Smooth muscle cell (in vitro differentiated cells): ENCODE measurements around the gene ENTREP1. TPM values are rescaled to one million over a fixed set of nuclear protein-coding genes. Genes with fewer than 3 reads are reported as not detected.

ENCODE experiments used
- DNase-seq: peaks from one replicate; lab custom pipeline; 2025; ENCODE audit not compliant: unreplicated experiment; lab: John Stamatoyannopoulos, UW
- H2AFZ ChIP-seq: fragments of 200-600 bp; sonication (generic); 2 replicates; pipeline ENCODE4 v1.6.0; 2016; ENCODE audit warnings: antibody characterized with exemption, low read depth, mild to moderate bottlenecking
- H3F3A ChIP-seq: fragments of 200-600 bp; sonication (generic); 2 replicates; pipeline ENCODE4 v1.6.0; 2017; ENCODE audit warnings: antibody characterized with exemption, low read depth
- H3K27ac ChIP-seq: fragments of 200-600 bp; sonication (generic); 2 replicates; pipeline ENCODE4 v1.5.1; 2016; ENCODE audit warnings: low read depth, mild to moderate bottlenecking
- H3K27me3 ChIP-seq: fragments of 200-600 bp; sonication (generic); 2 replicates; pipeline ENCODE4 v1.6.1; 2016; ENCODE audit warnings: low read depth, mild to moderate bottlenecking
- H3K36me3 ChIP-seq: fragments of 200-600 bp; sonication (generic); 2 replicates; pipeline ENCODE4 v1.5.1; 2016; ENCODE audit warnings: low read depth
- H3K4me1 ChIP-seq: fragments of 200-600 bp; sonication (generic); 2 replicates; pipeline ENCODE4 v1.5.1; 2016; ENCODE audit warnings: low read depth
- H3K4me2 ChIP-seq: fragments of 200-600 bp; sonication (generic); 2 replicates; pipeline ENCODE4 v1.6.0; 2016; ENCODE audit warnings: mild to moderate bottlenecking
- H3K4me3 ChIP-seq: fragments of 200-600 bp; sonication (generic); 2 replicates; pipeline ENCODE4 v1.5.1; 2016; ENCODE audit warnings: mild to moderate bottlenecking
- H3K79me2 ChIP-seq: fragments of 200-600 bp; sonication (generic); 2 replicates; pipeline ENCODE4 v1.6.0; 2016; ENCODE audit warnings: low read depth, mild to moderate bottlenecking
- H3K9ac ChIP-seq: fragments of 200-600 bp; sonication (generic); 2 replicates; pipeline ENCODE4 v1.6.0; 2016; ENCODE audit warnings: low read depth
- H3K9me3 ChIP-seq: fragments of 200-600 bp; sonication (generic); replicated peaks from 2 replicates; pipeline ENCODE4 v1.5.1; 2016; ENCODE audit warnings: low read depth
- H4K20me1 ChIP-seq: fragments of 200-600 bp; sonication (generic); 2 replicates; pipeline ENCODE4 v1.6.0; 2016; ENCODE audit warnings: low read depth
- WGBS: methylation state at CpG from one replicate; pipeline ENCODE4 v1.1.7; 2016; ENCODE audit warnings: low lambda C conversion rate; 5-methylcytosine and 5-hydroxymethylcytosine counted together
- polyA plus RNA-seq: library from polyadenylated mRNA; unstranded; fragments of >200 nt; fragmentation: Nextera tagmentation; extraction: Ambion mirVana; gene quantifications from 2 replicates; pipeline ENCODE4 v1.2.1, GENCODE V29; 2016
- total RNA-seq: library from RNA; depleted of rRNA; stranded (reverse); fragments of >200 nt; gene quantifications from 2 replicates; pipeline ENCODE4 v1.2.3, GENCODE V29; 2014
- TF ChIP-seq, protein P1 (sequence below): fragments of 200-600 bp; sonication (generic); IDR thresholded peaks from 2 replicates; pipeline ENCODE4 v1.5.1; 2017; ENCODE audit warnings: borderline replicate concordance, mild to moderate bottlenecking, antibody characterized with exemption; ENCODE audit not compliant: insufficient read depth, poor library complexity, severe bottlenecking

Gene ENTREP1
- total and polyA plus RNA-seq, 2 experiments from 2014 or later: 2.4 to 7.3 TPM

DNA sequence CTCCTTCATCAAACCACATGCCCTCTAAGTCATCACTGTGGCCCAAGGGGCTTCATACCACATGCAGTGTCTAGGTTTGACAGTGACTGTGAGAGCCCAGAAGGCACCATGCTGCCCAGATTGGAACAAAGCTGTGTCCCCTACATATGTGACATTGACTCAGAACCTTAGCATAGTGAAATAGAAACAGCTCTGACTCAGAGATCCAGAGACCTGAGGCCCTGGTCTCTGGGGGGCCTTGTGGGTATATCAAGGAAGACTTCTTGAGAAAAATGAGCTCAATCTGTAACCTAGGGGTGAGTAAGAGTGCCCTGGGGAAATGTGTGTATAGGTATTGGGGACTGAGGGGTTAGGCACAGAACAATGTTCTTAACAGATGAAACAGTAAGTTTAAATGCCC, 7.1 kb upstream of the ENTREP1 start:
- Histone ChIP-seq H3K27ac (no peak overlapping the region), H3K9ac (no peak overlapping the region), H2AFZ (no peak overlapping the region), H4K20me1 (no peaks in the 10 kb centered on the region), H3K4me1 (no peaks in the 10 kb centered on the region), H3K27me3 (peaks cover 8% of the 10 kb centered on the region), H3K79me2 (no peaks in the 10 kb centered on the region), H3K4me2 (no peak overlapping the region), H3K36me3 (no peaks in the 10 kb centered on the region), H3K9me3 (no peaks in the 10 kb centered on the region), H3F3A (no peaks in the 10 kb centered on the region), H3K4me3 (no peak overlapping the region)
- TF ChIP-seq, protein P1, sequence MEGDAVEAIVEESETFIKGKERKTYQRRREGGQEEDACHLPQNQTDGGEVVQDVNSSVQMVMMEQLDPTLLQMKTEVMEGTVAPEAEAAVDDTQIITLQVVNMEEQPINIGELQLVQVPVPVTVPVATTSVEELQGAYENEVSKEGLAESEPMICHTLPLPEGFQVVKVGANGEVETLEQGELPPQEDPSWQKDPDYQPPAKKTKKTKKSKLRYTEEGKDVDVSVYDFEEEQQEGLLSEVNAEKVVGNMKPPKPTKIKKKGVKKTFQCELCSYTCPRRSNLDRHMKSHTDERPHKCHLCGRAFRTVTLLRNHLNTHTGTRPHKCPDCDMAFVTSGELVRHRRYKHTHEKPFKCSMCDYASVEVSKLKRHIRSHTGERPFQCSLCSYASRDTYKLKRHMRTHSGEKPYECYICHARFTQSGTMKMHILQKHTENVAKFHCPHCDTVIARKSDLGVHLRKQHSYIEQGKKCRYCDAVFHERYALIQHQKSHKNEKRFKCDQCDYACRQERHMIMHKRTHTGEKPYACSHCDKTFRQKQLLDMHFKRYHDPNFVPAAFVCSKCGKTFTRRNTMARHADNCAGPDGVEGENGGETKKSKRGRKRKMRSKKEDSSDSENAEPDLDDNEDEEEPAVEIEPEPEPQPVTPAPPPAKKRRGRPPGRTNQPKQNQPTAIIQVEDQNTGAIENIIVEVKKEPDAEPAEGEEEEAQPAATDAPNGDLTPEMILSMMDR: no peak
- no peak for DNase-seq

DNA sequence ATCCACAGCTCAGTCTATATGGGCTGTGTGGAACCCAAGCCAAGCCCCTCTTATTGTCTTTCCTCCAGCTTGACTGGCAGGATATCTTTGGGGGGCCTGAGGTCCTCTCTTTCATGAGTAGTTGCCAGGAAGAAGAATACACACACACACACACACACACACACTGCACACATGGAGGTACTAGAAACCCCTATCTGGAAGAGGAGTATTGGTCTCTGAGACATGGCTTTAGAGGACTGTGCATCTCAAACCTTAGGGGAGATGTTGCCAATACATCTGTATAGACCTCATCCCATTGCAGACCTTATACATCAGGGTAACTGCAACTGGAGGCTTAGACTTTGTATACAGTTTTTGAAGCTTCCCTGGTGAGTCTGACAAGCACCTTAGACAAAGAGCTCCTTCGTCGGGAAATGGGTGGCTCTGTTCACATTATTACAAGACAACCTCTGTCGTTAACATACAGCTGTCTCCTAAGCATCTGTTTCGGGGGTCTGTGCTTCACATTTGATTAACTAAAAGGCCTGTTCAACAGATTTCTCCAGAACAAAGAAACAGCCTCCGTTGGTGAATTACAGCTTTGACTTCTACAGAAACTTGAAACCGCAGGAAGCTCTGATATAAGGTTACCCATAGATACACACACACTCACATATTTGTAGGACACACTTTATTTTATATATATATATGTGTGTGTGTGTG, 5.5 kb upstream of the ENTREP1 start:
- H3K4me1 ChIP-seq: peaks cover 4% of the 10 kb centered on the region
- WGBS: 68% methylated on average over 6 of the region's 6 CpGs
- H3K27ac ChIP-seq: no peak overlapping the region
- H3K9ac ChIP-seq: no peak overlapping the region
- no peaks in the 10 kb centered on the region for H4K20me1 ChIP-seq
- H3K79me2 ChIP-seq: no peaks in the 10 kb centered on the region
- no peaks in the 10 kb centered on the region for H3K36me3 ChIP-seq
- H3K9me3 ChIP-seq: no peaks in the 10 kb centered on the region
- no peak overlapping the region for H3K4me3 ChIP-seq
- DNase-seq: no peak
- TF ChIP-seq, protein P1: no peak
- H3K27me3 ChIP-seq: peaks cover 21% of the 10 kb centered on the region
- no peaks in the 10 kb centered on the region for H3F3A ChIP-seq
- no peak overlapping the region for H3K4me2 ChIP-seq
- no peak overlapping the region for H2AFZ ChIP-seq

- peaks cover 46% of the 10 kb centered on the region for H3K27me3 ChIP-seq
- no peak overlapping the region for H3K27ac ChIP-seq
- no peak for DNase-seq
- H3K4me2 ChIP-seq: no peak overlapping the region
- WGBS: 90% methylated on average over 1 of the region's 1 CpG
- no peak overlapping the region for H2AFZ ChIP-seq
- H3K4me1 ChIP-seq: peaks cover 6% of the 10 kb centered on the region
- H3K9me3 ChIP-seq: no peaks in the 10 kb centered on the region
- no peaks in the 10 kb centered on the region for H4K20me1 ChIP-seq
- H3K79me2 ChIP-seq: no peaks in the 10 kb centered on the region
- no peaks in the 10 kb centered on the region for H3F3A ChIP-seq
- H3K36me3 ChIP-seq: no peaks in the 10 kb centered on the region
- TF ChIP-seq, protein P1: no peak
- no peak overlapping the region for H3K4me3 ChIP-seq
- H3K9ac ChIP-seq: no peak overlapping the region
Observed at GRCh38 chr9:69322256-69322655, 2.8 kb upstream of the ENTREP1 start.

DNA sequence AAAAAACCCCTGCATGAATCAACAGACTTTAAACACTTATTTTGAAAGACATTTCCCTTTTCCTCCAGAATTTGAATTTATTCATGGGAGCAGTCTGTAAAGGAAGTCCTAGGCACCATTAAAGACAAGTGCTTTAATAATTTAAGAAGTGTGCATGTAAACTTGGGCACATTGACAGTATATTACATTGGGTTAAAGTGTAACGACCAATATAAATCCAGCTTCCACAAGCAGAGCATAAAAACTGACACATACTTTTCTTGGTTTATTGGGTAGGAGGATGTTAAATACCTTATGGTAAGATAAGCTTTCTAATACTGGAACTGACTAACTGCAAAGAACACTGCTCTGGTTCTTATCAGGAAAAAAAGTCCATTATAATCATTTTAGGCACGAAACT, 1.2 kb upstream of the ENTREP1 start:
- Histone ChIP-seq H3K4me3 (peak overlapping the region; percentile 54), H3K36me3 (no peaks in the 10 kb centered on the region), H4K20me1 (no peaks in the 10 kb centered on the region), H3K9ac (no peak overlapping the region), H3K4me1 (peaks cover 6% of the 10 kb centered on the region), H3K27me3 (peaks cover 61% of the 10 kb centered on the region), H3K27ac (no peak overlapping the region), H3F3A (no peaks in the 10 kb centered on the region), H2AFZ (no peak overlapping the region), H3K4me2 (peak overlapping the region; percentile 88), H3K9me3 (no peaks in the 10 kb centered on the region), H3K79me2 (no peaks in the 10 kb centered on the region)
- TF ChIP-seq, protein P1: no peak
- 47% methylated on average over 2 of the region's 2 CpGs for WGBS
- DNase-seq: no peak
